ENCODE measurements around the gene RPL4. TPM values are rescaled to one million over a fixed set of nuclear protein-coding genes. Genes with fewer than 3 reads are reported as not detected.
"Not testable (repeated sequence)": the region's sequence is repeated elsewhere in the genome, so short reads cannot be mapped to it uniquely, and the experiment has no call there.

Gene RPL4
- total RNA-seq, 1 donor from 2014 or later, result 1,478 TPM

- ATAC-seq; intact Hi-C loops (cut with DNase I); DNase-seq (ENCODE audit: missing footprints): not testable (repeated sequence)
Observed at GRCh38 chr15:66470825-66471224, 33.8 kb downstream of the RPL4 start.

- DNase-seq (ENCODE audit: missing footprints); ATAC-seq; intact Hi-C loops (cut with DNase I): not testable (repeated sequence)
Observed at GRCh38 chr15:66467162-66468040, 37.3 kb downstream of the RPL4 start.

- intact Hi-C loops (cut with DNase I); DNase-seq (ENCODE audit: missing footprints); ATAC-seq: not testable (repeated sequence)
Observed at GRCh38 chr15:66465294-66465693, 39.4 kb downstream of the RPL4 start.

GRCh38 chr15:66462627-66463026 lies 42.0 kb downstream of the RPL4 start:
- intact Hi-C loops (cut with DNase I), result no loop called here
- DNase-seq (ENCODE audit: missing footprints) (no peak), ATAC-seq (peak; percentile 76)

- DNase-seq (ENCODE audit: missing footprints), result no peak
- ATAC-seq, result no peak
- intact Hi-C loops (cut with DNase I), result no loop called here
Observed at GRCh38 chr15:66461917-66462316, 42.7 kb downstream of the RPL4 start.

- DNase-seq (ENCODE audit: missing footprints); ATAC-seq; intact Hi-C loops (cut with DNase I): not testable (repeated sequence)
Observed at GRCh38 chr15:66461294-66461693, 43.4 kb downstream of the RPL4 start.

GRCh38 chr15:66459818-66460615 lies 44.6 kb downstream of the RPL4 start:
- ATAC-seq, result no peak
- intact Hi-C loops (cut with DNase I), result no loop called here
- DNase-seq (ENCODE audit: missing footprints), result no peak

- no peak for ATAC-seq
- intact Hi-C loops (cut with DNase I), result no loop called here
- no peak for DNase-seq (ENCODE audit: missing footprints)
Observed at GRCh38 chr15:66456211-66456610, 48.4 kb downstream of the RPL4 start.

GRCh38 chr15:66454143-66454542 lies 50.5 kb downstream of the RPL4 start:
- DNase-seq (ENCODE audit: missing footprints), result no peak
- no peak for ATAC-seq
- intact Hi-C loops (cut with DNase I), result no loop called here

- ATAC-seq (peak; percentile 86), DNase-seq (ENCODE audit: missing footprints) (no peak)
- intact Hi-C loops (cut with DNase I), result no loop called here
Observed at GRCh38 chr15:66452971-66453580, 51.6 kb downstream of the RPL4 start.

GRCh38 chr15:66452420-66452819 lies 52.2 kb downstream of the RPL4 start:
- intact Hi-C loops (cut with DNase I), result no loop called here
- ATAC-seq (no peak), DNase-seq (ENCODE audit: missing footprints) (no peak)

Small RNA genes lying within 50 kb of the gene (microRNA-seq; reads per million reads assigned to microRNA genes)
- not detected for gene MIR4512

Other genes starting within 250 kb of the RPL4 start
- gene DIS3L, start 211.3 kb downstream of the RPL4 start, total RNA-seq, result 40.3 TPM
- gene TIPIN, start 148.2 kb downstream of the RPL4 start, total RNA-seq, result 2.8 TPM
- gene MAP2K1, start 117.9 kb downstream of the RPL4 start, total RNA-seq, result 47.3 TPM
- gene SNAPC5, start 7.1 kb downstream of the RPL4 start, total RNA-seq, result 40.8 TPM
- 2.1 TPM for gene ZWILCH, start 471 bp upstream of the RPL4 start, total RNA-seq
- gene LCTL, start 61.1 kb upstream of the RPL4 start, total RNA-seq, result not detected
- 16.2 TPM for gene SMAD6, start 197.4 kb upstream of the RPL4 start, total RNA-seq